Activated CD8-positive, alpha-beta T cell treated with anti-CD3 and anti-CD28 coated beads for 36 hours (primary cell): ENCODE results near the gene LHX3. TPM values are rescaled to one million over a fixed set of nuclear protein-coding genes. Genes with fewer than 3 reads are reported as not detected.

Experiments used
- ATAC-seq: fragments of 200-7000 bp; cut with Tn5 transposase; one replicate; pipeline ENCODE4 v1.10.0; 2021; ENCODE audit warnings: mild to moderate bottlenecking, moderate library complexity
- CTCF ChIA-PET: fragments of 350-600 bp; sonication (Branson Sonifier 250); formaldehyde crosslinking; loops from one replicate; lab custom pipeline; 2021; ENCODE audit warnings: antibody characterized with exemption; lab: Charles Lee
- POLR2A ChIA-PET: fragments of 350-600 bp; sonication (Branson Sonifier 250); formaldehyde crosslinking; loops from one replicate; lab custom pipeline; 2021; ENCODE audit warnings: antibody characterized with exemption; lab: Charles Lee
- DNase-seq: peaks from one replicate; pipeline ENCODE4 v3.0.0-alpha.2; 2020
- H3K27ac Mint-ChIP-seq: one replicate; pipeline ENCODE4 v1.8.0; 2021; ENCODE audit warnings: mild to moderate bottlenecking, mixed read lengths
- H3K27me3 Mint-ChIP-seq: one replicate; pipeline ENCODE4 v1.8.0; 2021; ENCODE audit warnings: mixed read lengths
- H3K36me3 Mint-ChIP-seq: one replicate; pipeline ENCODE4 v1.8.0; 2021; ENCODE audit warnings: low read depth, mixed read lengths
- H3K4me1 Mint-ChIP-seq: one replicate; pipeline ENCODE4 v1.8.0; 2021; ENCODE audit warnings: low read depth, mixed read lengths
- H3K4me3 Mint-ChIP-seq: one replicate; pipeline ENCODE4 v1.8.0; 2021; ENCODE audit warnings: mild to moderate bottlenecking, moderate library complexity, mixed read lengths
- H3K9me3 Mint-ChIP-seq: one replicate; pipeline ENCODE4 v1.8.0; 2021; ENCODE audit warnings: mixed read lengths
- intact Hi-C: fragments of 100-400 bp; cut with micrococcal nuclease; formaldehyde crosslinking; loops from one replicate; pipeline ENCODE4 v1.10.0; 2022
- total RNA-seq, 2 experiments: library from RNA; stranded (reverse); gene quantifications; one replicate each; pipeline ENCODE4 v1.2.3, GENCODE V29; 2021
- TF ChIP-seq, protein P1 (sequence below): fragments of 200-600 bp; IDR thresholded peaks from one replicate; pipeline ENCODE4 v1.8.0; 2022; ENCODE audit warnings: antibody characterized with exemption, mild to moderate bottlenecking

LHX3 gene
- total RNA-seq, 2 experiments from 2014 or later: not detected

DNA sequence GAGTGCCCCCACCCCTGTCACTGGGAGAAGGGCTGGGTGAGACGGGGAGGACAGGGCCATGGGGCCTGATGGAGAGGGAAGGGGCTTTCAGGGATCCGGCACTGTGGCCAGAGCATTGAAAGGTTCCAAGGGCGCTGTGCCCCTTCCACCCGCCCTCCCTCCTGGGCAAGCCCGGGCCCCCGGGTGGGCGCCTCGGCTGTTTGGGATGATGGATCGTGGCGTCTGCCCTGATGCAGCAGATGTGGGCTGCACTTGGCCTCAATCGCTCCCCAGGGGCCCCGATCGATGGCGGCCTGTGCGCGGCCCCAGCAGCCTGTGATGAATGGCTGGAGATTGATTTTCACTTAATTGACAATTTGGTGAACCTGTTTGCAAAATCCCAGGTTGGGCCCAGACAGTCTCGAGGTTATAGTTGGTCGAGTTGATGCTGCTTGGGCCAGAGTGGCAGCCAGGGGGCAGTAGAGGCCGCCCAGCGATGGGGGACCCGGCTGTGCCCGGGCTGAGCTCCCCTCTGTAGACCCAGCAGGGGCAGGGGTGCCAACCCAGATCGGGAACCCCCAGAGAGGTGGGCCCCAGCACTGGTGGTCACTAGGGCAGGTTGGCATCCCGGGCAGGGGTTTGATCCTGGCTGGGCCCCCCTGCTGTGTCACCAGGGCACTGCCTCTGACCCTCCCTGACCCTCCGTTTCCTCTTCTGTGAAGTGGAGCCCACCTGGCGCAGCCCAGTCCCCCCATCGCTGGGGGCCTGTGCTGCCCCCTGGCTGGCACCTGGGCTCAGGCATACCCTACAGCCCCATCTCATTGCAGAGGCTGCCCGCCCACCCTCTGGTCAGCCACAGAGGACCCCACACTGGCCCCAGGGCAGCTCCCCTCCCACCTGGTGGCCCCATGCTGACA lies 34.7 kb downstream of the LHX3 start:
- intact Hi-C loops: loop anchor here (2.0 kb wide), 1 partner anchor 113 kb away; no protein-coding TSS in a partner anchor
- ChIA-PET CTCF (interaction anchor here (0.6 to 1.7 kb wide), 15 partner anchors 13 to 214 kb away, joined by 3 to 9 read pairs (median 3); no protein-coding TSS in a partner anchor), POLR2A (no interaction called here)
- H3K4me3 Mint-ChIP-seq: no peak overlapping the region
- H3K9me3 Mint-ChIP-seq: no peaks in the 10 kb centered on the region
- no peak overlapping the region for H3K27ac Mint-ChIP-seq
- no peaks in the 10 kb centered on the region for H3K36me3 Mint-ChIP-seq
- no peaks in the 10 kb centered on the region for H3K4me1 Mint-ChIP-seq
- ATAC-seq: peak; percentile 94
- TF ChIP-seq, protein P1, sequence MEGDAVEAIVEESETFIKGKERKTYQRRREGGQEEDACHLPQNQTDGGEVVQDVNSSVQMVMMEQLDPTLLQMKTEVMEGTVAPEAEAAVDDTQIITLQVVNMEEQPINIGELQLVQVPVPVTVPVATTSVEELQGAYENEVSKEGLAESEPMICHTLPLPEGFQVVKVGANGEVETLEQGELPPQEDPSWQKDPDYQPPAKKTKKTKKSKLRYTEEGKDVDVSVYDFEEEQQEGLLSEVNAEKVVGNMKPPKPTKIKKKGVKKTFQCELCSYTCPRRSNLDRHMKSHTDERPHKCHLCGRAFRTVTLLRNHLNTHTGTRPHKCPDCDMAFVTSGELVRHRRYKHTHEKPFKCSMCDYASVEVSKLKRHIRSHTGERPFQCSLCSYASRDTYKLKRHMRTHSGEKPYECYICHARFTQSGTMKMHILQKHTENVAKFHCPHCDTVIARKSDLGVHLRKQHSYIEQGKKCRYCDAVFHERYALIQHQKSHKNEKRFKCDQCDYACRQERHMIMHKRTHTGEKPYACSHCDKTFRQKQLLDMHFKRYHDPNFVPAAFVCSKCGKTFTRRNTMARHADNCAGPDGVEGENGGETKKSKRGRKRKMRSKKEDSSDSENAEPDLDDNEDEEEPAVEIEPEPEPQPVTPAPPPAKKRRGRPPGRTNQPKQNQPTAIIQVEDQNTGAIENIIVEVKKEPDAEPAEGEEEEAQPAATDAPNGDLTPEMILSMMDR: peak; percentile 79
- peak; percentile 73 for DNase-seq
- H3K27me3 Mint-ChIP-seq: peaks cover 7% of the 10 kb centered on the region

DNA sequence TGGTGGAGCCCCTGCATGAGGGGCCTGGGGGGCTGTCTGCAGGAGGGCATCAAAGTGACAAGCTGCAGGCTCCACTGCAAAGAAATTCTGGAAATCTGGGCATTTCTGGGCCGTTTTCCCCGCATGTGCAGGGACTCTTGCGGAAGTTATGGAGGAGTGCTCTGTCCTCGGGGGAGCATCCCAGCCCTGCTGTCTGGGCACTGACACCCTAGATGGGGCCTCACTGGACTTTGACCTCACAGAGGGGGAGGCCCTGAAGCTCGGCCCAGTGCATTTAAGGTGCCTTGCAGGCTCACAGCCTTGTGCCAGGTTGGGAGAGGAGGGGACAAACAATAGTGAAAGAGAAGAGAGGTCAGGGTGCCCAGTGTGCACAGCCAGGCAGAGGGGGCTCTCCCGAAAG lies 35.4 kb downstream of the LHX3 start:
- ATAC-seq (no peak), DNase-seq (no peak)
- intact Hi-C loops: no loop called here
- Mint-ChIP-seq H3K27ac (no peak overlapping the region), H3K4me3 (no peak overlapping the region), H3K9me3 (no peaks in the 10 kb centered on the region), H3K4me1 (no peaks in the 10 kb centered on the region), H3K27me3 (peaks cover 7% of the 10 kb centered on the region), H3K36me3 (no peaks in the 10 kb centered on the region)
- ChIA-PET POLR2A (no interaction called here), CTCF (interaction anchor here (1.3 to 1.4 kb wide), 2 partner anchors 47 to 80 kb away, joined by 3 read pairs; no protein-coding TSS in a partner anchor)
- TF ChIP-seq, protein P1: no peak

DNA sequence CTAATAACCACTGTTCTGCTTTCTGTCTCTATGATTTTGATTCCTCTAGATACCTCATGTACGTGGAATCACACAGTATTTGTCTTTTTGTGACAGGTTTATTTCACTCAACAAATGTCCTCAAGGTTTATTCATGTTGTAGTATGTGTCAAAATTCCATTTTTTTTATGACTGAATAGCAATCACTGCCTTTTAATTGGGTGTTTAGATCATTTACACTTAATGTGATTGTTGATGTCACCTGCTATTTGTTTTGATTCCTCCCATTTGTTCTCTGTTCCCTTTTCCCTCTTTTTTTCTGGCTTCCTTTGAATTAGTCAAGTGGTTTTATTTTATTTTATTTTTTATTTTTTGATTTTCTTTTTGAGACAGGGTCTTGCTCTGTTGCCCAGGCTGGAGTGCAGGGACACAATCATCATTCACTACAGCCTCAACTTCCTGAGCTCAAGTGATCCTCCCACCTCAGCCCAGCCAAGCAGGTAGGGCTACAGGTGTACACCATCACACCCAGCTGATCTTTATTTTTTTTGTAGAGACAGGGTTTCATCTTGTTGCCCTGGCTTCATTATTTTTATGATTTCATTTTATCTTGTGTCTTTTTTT lies 41.6 kb downstream of the LHX3 start:
- POLR2A ChIA-PET: no interaction called here
- DNase-seq (no peak), ATAC-seq (no peak)
- CTCF ChIA-PET: no interaction called here
- no peak overlapping the region for H3K27ac Mint-ChIP-seq
- H3K9me3 Mint-ChIP-seq: peaks cover 3% of the 10 kb centered on the region
- TF ChIP-seq, protein P1: no peak
- H3K27me3 Mint-ChIP-seq: peaks cover 2% of the 10 kb centered on the region
- intact Hi-C loops: no loop called here
- no peaks in the 10 kb centered on the region for H3K4me1 Mint-ChIP-seq
- H3K4me3 Mint-ChIP-seq: no peak overlapping the region
- no peaks in the 10 kb centered on the region for H3K36me3 Mint-ChIP-seq

DNA sequence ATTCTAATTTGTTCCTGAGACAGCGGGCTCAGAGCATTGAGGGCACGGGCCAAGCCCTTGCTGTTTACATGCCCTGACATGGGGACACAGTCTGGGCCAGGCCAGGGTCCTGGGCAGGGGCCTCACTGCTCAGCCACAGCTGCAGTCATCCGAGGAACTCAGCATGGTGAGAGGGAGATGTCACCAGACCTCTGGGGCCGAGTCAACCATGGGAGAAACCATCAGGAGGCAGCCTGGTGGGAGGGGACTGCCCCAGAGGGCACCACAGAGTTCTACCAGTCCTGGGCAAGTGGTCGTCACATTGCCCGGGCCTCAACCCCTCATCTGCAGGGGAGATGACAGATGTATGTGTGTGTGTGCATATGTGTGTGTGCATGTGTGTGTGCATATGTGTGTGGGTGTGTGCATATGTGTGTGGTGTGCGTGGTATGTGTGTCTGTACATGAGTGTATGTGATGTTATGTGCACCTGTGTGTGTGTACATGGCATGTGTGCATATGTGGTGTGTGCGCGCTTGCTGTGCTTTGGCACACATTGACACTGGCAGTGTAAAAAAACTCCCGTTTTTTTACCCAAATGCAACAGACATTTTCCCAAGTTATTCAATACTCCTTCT lies 43.8 kb downstream of the LHX3 start:
- Mint-ChIP-seq H3K36me3 (no peaks in the 10 kb centered on the region), H3K27me3 (peaks cover 2% of the 10 kb centered on the region), H3K27ac (no peak overlapping the region), H3K4me1 (no peaks in the 10 kb centered on the region), H3K4me3 (no peak overlapping the region), H3K9me3 (peaks cover 3% of the 10 kb centered on the region)
- DNase-seq: no peak
- POLR2A ChIA-PET: no interaction called here
- ATAC-seq: no peak
- CTCF ChIA-PET: no interaction called here
- intact Hi-C loops: no loop called here
- TF ChIP-seq, protein P1: no peak
